Measurements from ENCODE around the gene AGAP1. TPM values are rescaled to one million over a fixed set of nuclear protein-coding genes. Genes with fewer than 3 reads are reported as not detected.

The AGAP1 gene
- polyA plus RNA-seq, 1 donor from 2014 or later = 17.4 TPM

DNA sequence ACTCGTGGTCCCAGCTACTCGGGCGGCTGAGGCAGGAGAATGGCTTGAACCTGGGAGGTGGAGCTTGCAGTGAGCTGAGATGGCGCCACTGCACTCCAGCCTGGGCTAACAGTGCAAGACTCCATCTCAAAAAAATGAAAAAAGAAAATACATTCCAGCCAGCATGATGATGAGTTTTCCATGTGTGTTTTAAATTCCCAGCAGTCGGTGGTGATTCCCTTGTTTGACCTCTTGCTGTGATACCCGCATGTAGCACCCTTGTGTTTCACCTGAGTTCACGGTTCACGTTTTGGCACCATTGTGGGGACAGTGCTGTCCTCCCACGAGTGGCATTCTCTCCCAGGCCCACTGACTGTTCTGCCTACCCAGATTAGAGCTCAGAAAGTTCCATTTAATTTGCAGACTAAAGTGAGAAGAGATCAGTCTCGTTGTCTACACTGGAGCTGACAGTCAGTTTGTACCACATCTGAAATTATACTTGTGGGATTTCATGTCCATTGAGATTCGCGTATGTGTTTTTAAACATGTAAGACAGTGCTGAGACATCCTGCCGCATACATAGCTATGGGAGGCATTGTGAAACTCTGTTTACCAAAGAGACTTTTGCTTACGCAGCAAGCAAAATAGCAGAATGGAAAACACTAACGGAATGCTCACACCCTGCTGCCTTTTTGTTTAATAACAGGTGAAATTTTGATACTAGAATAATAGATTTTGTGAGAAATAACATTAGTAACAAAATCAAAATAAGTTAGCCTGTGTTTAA is 517.3 kb downstream of the AGAP1 start:
- no peaks in the 10 kb centered on the region for H3F3A ChIP-seq (ENCODE audit: insufficient read depth, low read length, poor library complexity, severe bottlenecking)
- no peaks in the 10 kb centered on the region for H3K79me2 ChIP-seq (replicated peaks; ENCODE audit: insufficient read depth, low read length)
- H4K20me1 ChIP-seq (ENCODE audit: insufficient read depth) = no peaks in the 10 kb centered on the region
- H3K9me2 ChIP-seq (ENCODE audit: insufficient read depth, low read length) = no peaks in the 10 kb centered on the region
- no peaks in the 10 kb centered on the region for H3K36me3 ChIP-seq (ENCODE audit: insufficient read depth, low read length)
- H3K4me2 ChIP-seq (ENCODE audit: low read length) = no peak overlapping the region
- no peaks in the 10 kb centered on the region for H3K27me3 ChIP-seq (ENCODE audit: insufficient read depth, low read depth, low read length)
- H3K9me3 ChIP-seq (ENCODE audit: low read length) = no peaks in the 10 kb centered on the region
- TF ChIP-seq POLR2AphosphoS5 (IDR thresholded peaks at IDR 0.05) (no peak), RAD21 (conservative IDR thresholded peaks at IDR 0.05) (no peak), EP300 (conservative IDR thresholded peaks at IDR 0.05; ENCODE audit: poor library complexity, severe bottlenecking) (no peak), EZH2 (IDR thresholded peaks at IDR 0.05; ENCODE audit: borderline replicate concordance, insufficient read depth, low read length, poor library complexity, severe bottlenecking) (no peak), TAF1 (IDR thresholded peaks at IDR 0.05; ENCODE audit: low read depth) (no peak), MXI1 (conservative IDR thresholded peaks at IDR 0.05; ENCODE audit: poor library complexity, severe bottlenecking) (no peak), SMC3 (conservative IDR thresholded peaks at IDR 0.05; ENCODE audit: poor library complexity) (no peak)
- TF ChIP-seq, protein P1, sequence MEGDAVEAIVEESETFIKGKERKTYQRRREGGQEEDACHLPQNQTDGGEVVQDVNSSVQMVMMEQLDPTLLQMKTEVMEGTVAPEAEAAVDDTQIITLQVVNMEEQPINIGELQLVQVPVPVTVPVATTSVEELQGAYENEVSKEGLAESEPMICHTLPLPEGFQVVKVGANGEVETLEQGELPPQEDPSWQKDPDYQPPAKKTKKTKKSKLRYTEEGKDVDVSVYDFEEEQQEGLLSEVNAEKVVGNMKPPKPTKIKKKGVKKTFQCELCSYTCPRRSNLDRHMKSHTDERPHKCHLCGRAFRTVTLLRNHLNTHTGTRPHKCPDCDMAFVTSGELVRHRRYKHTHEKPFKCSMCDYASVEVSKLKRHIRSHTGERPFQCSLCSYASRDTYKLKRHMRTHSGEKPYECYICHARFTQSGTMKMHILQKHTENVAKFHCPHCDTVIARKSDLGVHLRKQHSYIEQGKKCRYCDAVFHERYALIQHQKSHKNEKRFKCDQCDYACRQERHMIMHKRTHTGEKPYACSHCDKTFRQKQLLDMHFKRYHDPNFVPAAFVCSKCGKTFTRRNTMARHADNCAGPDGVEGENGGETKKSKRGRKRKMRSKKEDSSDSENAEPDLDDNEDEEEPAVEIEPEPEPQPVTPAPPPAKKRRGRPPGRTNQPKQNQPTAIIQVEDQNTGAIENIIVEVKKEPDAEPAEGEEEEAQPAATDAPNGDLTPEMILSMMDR (IDR thresholded peaks at IDR 0.05; ENCODE audit: poor library complexity, severe bottlenecking) = no peak
- TF ChIP-seq, protein P2, sequence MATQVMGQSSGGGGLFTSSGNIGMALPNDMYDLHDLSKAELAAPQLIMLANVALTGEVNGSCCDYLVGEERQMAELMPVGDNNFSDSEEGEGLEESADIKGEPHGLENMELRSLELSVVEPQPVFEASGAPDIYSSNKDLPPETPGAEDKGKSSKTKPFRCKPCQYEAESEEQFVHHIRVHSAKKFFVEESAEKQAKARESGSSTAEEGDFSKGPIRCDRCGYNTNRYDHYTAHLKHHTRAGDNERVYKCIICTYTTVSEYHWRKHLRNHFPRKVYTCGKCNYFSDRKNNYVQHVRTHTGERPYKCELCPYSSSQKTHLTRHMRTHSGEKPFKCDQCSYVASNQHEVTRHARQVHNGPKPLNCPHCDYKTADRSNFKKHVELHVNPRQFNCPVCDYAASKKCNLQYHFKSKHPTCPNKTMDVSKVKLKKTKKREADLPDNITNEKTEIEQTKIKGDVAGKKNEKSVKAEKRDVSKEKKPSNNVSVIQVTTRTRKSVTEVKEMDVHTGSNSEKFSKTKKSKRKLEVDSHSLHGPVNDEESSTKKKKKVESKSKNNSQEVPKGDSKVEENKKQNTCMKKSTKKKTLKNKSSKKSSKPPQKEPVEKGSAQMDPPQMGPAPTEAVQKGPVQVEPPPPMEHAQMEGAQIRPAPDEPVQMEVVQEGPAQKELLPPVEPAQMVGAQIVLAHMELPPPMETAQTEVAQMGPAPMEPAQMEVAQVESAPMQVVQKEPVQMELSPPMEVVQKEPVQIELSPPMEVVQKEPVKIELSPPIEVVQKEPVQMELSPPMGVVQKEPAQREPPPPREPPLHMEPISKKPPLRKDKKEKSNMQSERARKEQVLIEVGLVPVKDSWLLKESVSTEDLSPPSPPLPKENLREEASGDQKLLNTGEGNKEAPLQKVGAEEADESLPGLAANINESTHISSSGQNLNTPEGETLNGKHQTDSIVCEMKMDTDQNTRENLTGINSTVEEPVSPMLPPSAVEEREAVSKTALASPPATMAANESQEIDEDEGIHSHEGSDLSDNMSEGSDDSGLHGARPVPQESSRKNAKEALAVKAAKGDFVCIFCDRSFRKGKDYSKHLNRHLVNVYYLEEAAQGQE (IDR thresholded peaks at IDR 0.05; ENCODE audit: borderline replicate concordance) = no peak
- H3K4me3 ChIP-seq (ENCODE audit: low read length) = no peak overlapping the region
- no peak overlapping the region for H3K9ac ChIP-seq (ENCODE audit: low read length)
- H2AFZ ChIP-seq (ENCODE audit: low read depth, low read length) = no peak overlapping the region
- no peak overlapping the region for H3K27ac ChIP-seq (ENCODE audit: low read length)

DNA sequence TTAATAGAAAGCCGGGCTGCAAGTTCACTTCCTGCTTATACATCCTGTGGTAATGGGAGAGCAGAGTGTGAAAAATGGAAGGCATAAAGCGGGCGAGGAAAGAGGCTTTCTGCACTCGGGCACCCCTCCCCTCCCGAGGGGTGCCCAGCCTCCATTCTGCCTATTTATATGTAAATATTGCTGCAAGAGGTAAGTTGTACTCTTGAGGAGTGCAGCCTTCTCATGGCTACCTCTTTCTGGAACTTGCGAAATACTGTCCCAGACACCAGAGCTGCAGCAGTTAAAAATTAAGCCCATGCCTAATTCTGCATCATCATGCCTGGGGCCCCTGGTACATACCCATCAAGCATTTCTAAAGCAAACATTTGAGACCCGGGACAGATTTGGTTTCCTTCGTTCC is 518.3 kb downstream of the AGAP1 start:
- Histone ChIP-seq H4K20me1 (ENCODE audit: insufficient read depth) (no peaks in the 10 kb centered on the region), H3K9ac (ENCODE audit: low read length) (no peak overlapping the region), H3K4me2 (ENCODE audit: low read length) (no peak overlapping the region), H3F3A (ENCODE audit: insufficient read depth, low read length, poor library complexity, severe bottlenecking) (no peaks in the 10 kb centered on the region), H3K9me3 (ENCODE audit: low read length) (no peaks in the 10 kb centered on the region), H2AFZ (ENCODE audit: low read depth, low read length) (no peak overlapping the region), H3K79me2 (replicated peaks; ENCODE audit: insufficient read depth, low read length) (no peaks in the 10 kb centered on the region), H3K4me3 (ENCODE audit: low read length) (no peak overlapping the region), H3K36me3 (ENCODE audit: insufficient read depth, low read length) (no peaks in the 10 kb centered on the region), H3K27me3 (ENCODE audit: insufficient read depth, low read depth, low read length) (no peaks in the 10 kb centered on the region), H3K9me2 (ENCODE audit: insufficient read depth, low read length) (no peaks in the 10 kb centered on the region), H3K27ac (ENCODE audit: low read length) (no peak overlapping the region)
- TF ChIP-seq, protein P2 (IDR thresholded peaks at IDR 0.05; ENCODE audit: borderline replicate concordance) = no peak
- TF ChIP-seq, protein P1 (IDR thresholded peaks at IDR 0.05; ENCODE audit: poor library complexity, severe bottlenecking) = no peak
- TF ChIP-seq EZH2 (IDR thresholded peaks at IDR 0.05; ENCODE audit: borderline replicate concordance, insufficient read depth, low read length, poor library complexity, severe bottlenecking) (no peak), POLR2AphosphoS5 (IDR thresholded peaks at IDR 0.05) (no peak), TAF1 (IDR thresholded peaks at IDR 0.05; ENCODE audit: low read depth) (no peak), EP300 (conservative IDR thresholded peaks at IDR 0.05; ENCODE audit: poor library complexity, severe bottlenecking) (no peak), MXI1 (conservative IDR thresholded peaks at IDR 0.05; ENCODE audit: poor library complexity, severe bottlenecking) (no peak), RAD21 (conservative IDR thresholded peaks at IDR 0.05) (no peak), SMC3 (conservative IDR thresholded peaks at IDR 0.05; ENCODE audit: poor library complexity) (no peak)

Data from neural cell (in vitro differentiated cells).